H9 (cell line): ENCODE measurements around the gene A4GNT. TPM values are rescaled to one million over a fixed set of nuclear protein-coding genes. Genes with fewer than 3 reads are reported as not detected.

Experiments used
- DNase-seq: peaks from one replicate; pipeline ENCODE4 v3.0.0-alpha.2; 2017
- H2AFZ ChIP-seq: one replicate; pipeline ENCODE4 v1.6.1; 2013; ENCODE audit warnings: mild to moderate bottlenecking, low read length, control low read depth, moderate library complexity
- H2AK5ac ChIP-seq: 2 replicates; pipeline ENCODE4 v1.6.1; 2013; ENCODE audit warnings: low read length, control low read depth, mixed read lengths; ENCODE audit not compliant: insufficient read length
- H2BK120ac ChIP-seq: one replicate; pipeline ENCODE4 v1.6.1; 2013; ENCODE audit warnings: low read depth, mild to moderate bottlenecking, low read length, control low read depth, inconsistent platforms; ENCODE audit not compliant: poor library complexity, severe bottlenecking
- H2BK12ac ChIP-seq: 2 replicates; pipeline ENCODE4 v1.6.1; 2013; ENCODE audit warnings: low read length, control low read depth, mixed read lengths, low read depth; ENCODE audit not compliant: insufficient read length
- H2BK15ac ChIP-seq: 2 replicates; pipeline ENCODE4 v1.6.1; 2013; ENCODE audit warnings: low read depth, low read length, control low read depth
- H2BK20ac ChIP-seq: one replicate; pipeline ENCODE4 v1.6.1; 2013; ENCODE audit warnings: low read depth, mild to moderate bottlenecking, low read length, control low read depth, inconsistent platforms; ENCODE audit not compliant: poor library complexity, severe bottlenecking
- H2BK5ac ChIP-seq: 2 replicates; pipeline ENCODE4 v1.6.1; 2013; ENCODE audit warnings: low read length, control low read depth, mixed read lengths; ENCODE audit not compliant: insufficient read length
- H3K14ac ChIP-seq: 2 replicates; pipeline ENCODE4 v1.6.1; 2013; ENCODE audit warnings: low read length, control low read depth; ENCODE audit not compliant: insufficient read depth
- H3K18ac ChIP-seq: 2 replicates; pipeline ENCODE4 v1.6.1; 2013; ENCODE audit warnings: low read depth, mild to moderate bottlenecking, mixed read lengths, low read length, control low read depth; ENCODE audit not compliant: insufficient read length
- H3K23ac ChIP-seq: 2 replicates; pipeline ENCODE4 v1.6.1; 2013; ENCODE audit warnings: low read length, control low read depth, mixed read lengths, low read depth; ENCODE audit not compliant: insufficient read length
- H3K23me2 ChIP-seq: 2 replicates; pipeline ENCODE4 v1.6.1; 2013; ENCODE audit warnings: low read depth, mild to moderate bottlenecking, mixed read lengths, low read length, control low read depth; ENCODE audit not compliant: insufficient read length, poor library complexity, severe bottlenecking
- H3K27ac ChIP-seq: 2 replicates; pipeline ENCODE4 v1.5.1; 2013; ENCODE audit warnings: low read length, control low read depth, mixed read lengths, low read depth; ENCODE audit not compliant: insufficient read length
- H3K27me3 ChIP-seq: 2 replicates; pipeline ENCODE4 v1.6.1; 2013; ENCODE audit warnings: low read length, control low read depth, inconsistent platforms; ENCODE audit not compliant: insufficient read depth
- H3K4ac ChIP-seq: 2 replicates; pipeline ENCODE4 v1.6.1; 2013; ENCODE audit warnings: low read depth, mild to moderate bottlenecking, control low read depth, inconsistent platforms, low read length, moderate library complexity
- H3K4me1 ChIP-seq: 2 replicates; pipeline ENCODE4 v1.6.1; 2013; ENCODE audit warnings: low read length, control low read depth, inconsistent platforms; ENCODE audit not compliant: insufficient read depth
- H3K4me2 ChIP-seq: 2 replicates; pipeline ENCODE4 v1.6.1; 2013; ENCODE audit warnings: low read length, control low read depth, mixed read lengths; ENCODE audit not compliant: insufficient read length, insufficient read depth
- H3K56ac ChIP-seq: 2 replicates; pipeline ENCODE4 v1.6.1; 2013; ENCODE audit warnings: low read depth, mild to moderate bottlenecking, mixed read lengths, low read length, control low read depth; ENCODE audit not compliant: insufficient read length
- H3K79me1 ChIP-seq: 2 replicates; pipeline ENCODE4 v1.6.1; 2013; ENCODE audit warnings: low read depth, mild to moderate bottlenecking, moderate library complexity, low read length, control low read depth, inconsistent platforms; ENCODE audit not compliant: insufficient read depth, poor library complexity, severe bottlenecking
- H3K79me2 ChIP-seq: 2 replicates; pipeline ENCODE4 v1.6.1; 2013; ENCODE audit warnings: low read length, control low read depth, inconsistent platforms; ENCODE audit not compliant: insufficient read depth
- H3K9ac ChIP-seq: 2 replicates; pipeline ENCODE4 v1.6.1; 2013; ENCODE audit warnings: low read length, control low read depth, mixed read lengths; ENCODE audit not compliant: insufficient read length; ENCODE audit errors: extremely low read depth
- H3K9me3 ChIP-seq: one replicate; pipeline ENCODE4 v1.6.1; 2013; ENCODE audit warnings: low read depth, low read length, inconsistent platforms; ENCODE audit not compliant: control insufficient read depth
- H3T11ph ChIP-seq: one replicate; pipeline ENCODE4 v1.6.1; 2013; ENCODE audit warnings: mild to moderate bottlenecking, low read length, control low read depth, inconsistent platforms
- H4K20me1 ChIP-seq: one replicate; pipeline ENCODE4 v1.6.1; 2013; ENCODE audit not compliant: control insufficient read depth, insufficient read length, insufficient read depth
- H4K5ac ChIP-seq: 2 replicates; pipeline ENCODE4 v1.6.1; 2013; ENCODE audit warnings: low read depth, mild to moderate bottlenecking, mixed read lengths, low read length, control low read depth; ENCODE audit not compliant: insufficient read length
- H4K8ac ChIP-seq: replicated peaks from 2 replicates; pipeline ENCODE4 v1.6.1; 2013; ENCODE audit warnings: low read length, control low read depth, mixed read lengths, low read depth; ENCODE audit not compliant: insufficient read length
- H4K91ac ChIP-seq: 2 replicates; pipeline ENCODE4 v1.6.1; 2013; ENCODE audit warnings: low read depth, mild to moderate bottlenecking, moderate library complexity, mixed read lengths, low read length, control low read depth; ENCODE audit not compliant: insufficient read length
- H3K27ac Mint-ChIP-seq, 3 experiments: 2 replicates in 2 of 3; 3 replicates in 1 of 3; pipeline ENCODE4 v1.8.0; 2020 to 2021; ENCODE audit warnings: mixed read lengths in 3 of 3, mild to moderate bottlenecking in 1 of 3, moderate library complexity in 1 of 3
- H3K27me3 Mint-ChIP-seq: 2 replicates; pipeline ENCODE4 v1.8.0; 2021; ENCODE audit warnings: low read depth, mild to moderate bottlenecking, moderate library complexity, mixed read lengths
- H3K36me3 Mint-ChIP-seq, 3 experiments: 2 replicates in 2 of 3; 3 replicates in 1 of 3; pipeline ENCODE4 v1.8.0; 2020 to 2021; ENCODE audit warnings: low read depth in 3 of 3, mixed read lengths in 3 of 3; ENCODE audit not compliant: insufficient read depth in 1 of 3
- H3K4me1 Mint-ChIP-seq, 2 experiments: 2 replicates each; pipeline ENCODE4 v1.8.0; 2020; ENCODE audit warnings: mixed read lengths in 2 of 2
- H3K4me3 Mint-ChIP-seq, 2 experiments: 2 replicates in 1 of 2; 3 replicates in 1 of 2; pipeline ENCODE4 v1.8.0; 2020 to 2021; ENCODE audit warnings: mild to moderate bottlenecking in 2 of 2, mixed read lengths in 2 of 2, moderate library complexity in 1 of 2
- H3K9me3 Mint-ChIP-seq, 2 experiments: 2 replicates in 1 of 2; 3 replicates in 1 of 2; pipeline ENCODE4 v1.8.0; 2020; ENCODE audit warnings: mild to moderate bottlenecking in 2 of 2, mixed read lengths in 2 of 2, moderate library complexity in 1 of 2
- WGBS: extraction: QIAGEN DNeasy Blood & Tissue Kit; methylation state at CpG from one replicate; pipeline ENCODE4 v1.1.7; 2013; ENCODE audit warnings: missing lambda C conversion rate, low lambda C conversion rate, mixed read lengths; ENCODE audit not compliant: insufficient read length; ENCODE audit errors: extremely low coverage; 5-methylcytosine and 5-hydroxymethylcytosine counted together
- total RNA-seq: library from RNA; stranded (reverse); gene quantifications from 2 replicates; pipeline ENCODE4 v1.2.1, GENCODE V29; 2021
- TF ChIP-seq, protein P1 (sequence below): fragments of 200-600 bp; sonication (generic); conservative IDR thresholded peaks from 3 replicates; pipeline ENCODE4 v1.8.0; 2021; ENCODE audit warnings: antibody characterized with exemption, mild to moderate bottlenecking

A4GNT gene
- total RNA-seq, 1 experiment from 2014 or later, result not detected

GRCh38 chr3:138137861-138138260 is 5.7 kb upstream of the A4GNT start:
- no peak overlapping the region for H3K4me2 ChIP-seq
- no peak overlapping the region for H4K5ac ChIP-seq
- no peak overlapping the region for H3T11ph ChIP-seq
- no peaks in the 10 kb centered on the region for H4K20me1 ChIP-seq
- H4K91ac ChIP-seq, result no peak overlapping the region
- H2BK120ac ChIP-seq, result no peak overlapping the region
- no peak overlapping the region for H2AFZ ChIP-seq
- no peak overlapping the region for H2BK20ac ChIP-seq
- Mint-ChIP-seq H3K9me3 (no peaks in the 10 kb centered on the region; a peak in 1 of 5 replicates), H3K4me3 (no peak overlapping the region), H3K4me1 (peaks cover 2 to 4% of the 10 kb centered on the region in 2 experiments; a peak in 3 of 4 replicates), H3K27ac (no peak overlapping the region), H3K36me3 (no peaks in the 10 kb centered on the region), H3K27me3 (peaks cover 3% of the 10 kb centered on the region; the same call in 1 of the 2 replicates)
- no peaks in the 10 kb centered on the region for H3K23me2 ChIP-seq
- H3K9me3 ChIP-seq, result no peaks in the 10 kb centered on the region
- no peak overlapping the region for H2BK15ac ChIP-seq
- no peaks in the 10 kb centered on the region for H3K4me1 ChIP-seq
- H3K14ac ChIP-seq, result no peak overlapping the region
- no peak overlapping the region for H3K27ac ChIP-seq
- H4K8ac ChIP-seq, result no peak overlapping the region
- no peaks in the 10 kb centered on the region for H3K79me1 ChIP-seq
- no peak overlapping the region for H3K4ac ChIP-seq
- no peak overlapping the region for H3K56ac ChIP-seq
- H2BK5ac ChIP-seq, result no peak overlapping the region
- no CpG with 5 or more reads among the region's 2 CpGs for WGBS
- no peak overlapping the region for H3K9ac ChIP-seq
- H3K23ac ChIP-seq, result no peak overlapping the region
- H2BK12ac ChIP-seq, result no peak overlapping the region
- H3K79me2 ChIP-seq, result no peaks in the 10 kb centered on the region
- DNase-seq, result no peak
- H3K27me3 ChIP-seq, result no peaks in the 10 kb centered on the region
- H2AK5ac ChIP-seq, result no peak overlapping the region
- TF ChIP-seq, protein P1, sequence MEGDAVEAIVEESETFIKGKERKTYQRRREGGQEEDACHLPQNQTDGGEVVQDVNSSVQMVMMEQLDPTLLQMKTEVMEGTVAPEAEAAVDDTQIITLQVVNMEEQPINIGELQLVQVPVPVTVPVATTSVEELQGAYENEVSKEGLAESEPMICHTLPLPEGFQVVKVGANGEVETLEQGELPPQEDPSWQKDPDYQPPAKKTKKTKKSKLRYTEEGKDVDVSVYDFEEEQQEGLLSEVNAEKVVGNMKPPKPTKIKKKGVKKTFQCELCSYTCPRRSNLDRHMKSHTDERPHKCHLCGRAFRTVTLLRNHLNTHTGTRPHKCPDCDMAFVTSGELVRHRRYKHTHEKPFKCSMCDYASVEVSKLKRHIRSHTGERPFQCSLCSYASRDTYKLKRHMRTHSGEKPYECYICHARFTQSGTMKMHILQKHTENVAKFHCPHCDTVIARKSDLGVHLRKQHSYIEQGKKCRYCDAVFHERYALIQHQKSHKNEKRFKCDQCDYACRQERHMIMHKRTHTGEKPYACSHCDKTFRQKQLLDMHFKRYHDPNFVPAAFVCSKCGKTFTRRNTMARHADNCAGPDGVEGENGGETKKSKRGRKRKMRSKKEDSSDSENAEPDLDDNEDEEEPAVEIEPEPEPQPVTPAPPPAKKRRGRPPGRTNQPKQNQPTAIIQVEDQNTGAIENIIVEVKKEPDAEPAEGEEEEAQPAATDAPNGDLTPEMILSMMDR, result no peak
- no peak overlapping the region for H3K18ac ChIP-seq
